ENCODE data around the gene SDC4.

Gene SDC4

DNA sequence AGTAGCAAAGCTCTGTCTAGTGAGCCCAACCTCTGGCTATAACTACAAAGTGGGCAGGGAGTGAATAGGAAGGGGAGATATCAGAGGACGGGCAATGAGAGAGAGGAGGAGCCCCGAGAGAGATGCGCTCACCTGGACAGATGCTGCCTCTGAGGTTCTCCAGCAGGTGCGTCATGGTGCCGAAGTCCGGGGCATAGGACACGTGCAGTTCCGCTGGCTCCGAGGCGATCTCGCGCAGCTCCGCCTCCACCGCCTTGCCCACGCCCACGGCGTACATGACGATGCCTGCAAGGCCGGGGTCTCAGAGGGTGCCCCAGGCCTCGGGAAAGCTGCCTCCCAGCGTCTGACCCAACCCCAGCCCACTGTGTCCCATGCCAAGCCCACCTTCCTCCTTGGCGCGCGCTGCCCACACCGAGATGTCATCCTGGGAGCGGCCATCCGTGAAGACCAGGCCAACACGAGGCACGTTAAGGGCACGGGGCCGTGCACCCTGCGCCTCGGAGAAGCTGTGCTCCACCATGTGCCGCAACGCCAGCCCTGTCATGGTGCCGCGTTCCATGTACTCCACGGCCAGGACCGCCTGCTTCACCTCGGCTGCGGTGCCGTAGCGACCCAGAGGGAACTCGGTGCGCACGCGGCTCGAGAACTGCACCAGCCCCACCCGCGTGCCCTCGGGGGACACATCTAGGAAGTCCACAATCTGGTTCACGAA lies 50.3 kb downstream of the SDC4 start:
- DNase-seq (ENCODE audit: low read depth, low spot score) = no peak

DNA sequence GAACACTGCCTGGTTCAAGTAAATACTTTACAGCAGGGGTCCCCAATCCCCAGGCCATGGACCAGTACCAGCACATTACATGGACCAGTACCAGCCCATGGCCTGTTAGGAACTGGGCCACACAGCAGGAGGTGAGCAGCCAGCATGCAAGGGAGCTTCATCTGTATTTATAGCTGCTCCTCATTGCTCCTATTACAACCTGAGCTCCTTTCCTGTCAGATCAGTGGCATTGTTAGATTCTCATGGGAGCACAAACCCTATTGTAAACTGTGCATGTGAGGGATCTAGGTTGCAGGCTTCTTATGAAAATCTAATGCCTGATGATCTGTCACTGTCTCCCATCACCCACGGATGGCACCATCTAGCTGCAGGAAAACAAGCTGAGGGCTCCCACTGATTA lies 53.6 kb downstream of the SDC4 start:
- DNase-seq (ENCODE audit: low read depth, low spot score) = no peak

- DNase-seq (ENCODE audit: low read depth, low spot score) = no peak
These were observed 54.2 kb downstream of the SDC4 start for GRCh38 chr20:45294003-45294368.

GRCh38 chr20:45293041-45294002 lies 54.9 kb downstream of the SDC4 start:
- DNase-seq (ENCODE audit: low read depth, low spot score) = peak; percentile 61

- no peak for DNase-seq (ENCODE audit: low read depth, low spot score)
These were observed 55.9 kb downstream of the SDC4 start for GRCh38 chr20:45292343-45292742.

DNA sequence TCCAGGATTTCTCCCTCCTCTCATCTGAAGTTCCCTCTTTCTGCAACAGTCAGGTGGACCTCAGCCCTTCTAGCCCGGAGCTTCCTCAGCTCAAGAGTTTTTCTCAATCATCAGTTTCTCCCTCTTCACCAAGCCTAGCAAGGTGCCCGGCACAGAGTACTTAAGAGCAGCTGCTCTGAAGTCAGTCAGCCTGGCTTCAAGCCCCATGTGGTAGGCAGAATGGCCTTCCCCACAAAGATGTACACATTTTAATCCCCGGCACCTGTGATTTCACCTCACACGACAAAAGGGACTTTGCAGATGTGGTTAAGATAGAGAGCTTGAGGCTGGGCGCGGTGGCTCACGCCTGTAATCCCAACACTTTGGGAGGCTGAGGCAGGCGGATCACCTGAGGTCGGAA lies 56.7 kb downstream of the SDC4 start:
- DNase-seq (ENCODE audit: low read depth, low spot score) = no peak

GRCh38 chr20:45290677-45291355 lies 57.4 kb downstream of the SDC4 start:
- no peak for DNase-seq (ENCODE audit: low read depth, low spot score)

GRCh38 chr20:45289942-45290676 lies 58.1 kb downstream of the SDC4 start:
- no peak for DNase-seq (ENCODE audit: low read depth, low spot score)

GRCh38 chr20:45288860-45289259 lies 59.4 kb downstream of the SDC4 start:
- no peak for DNase-seq (ENCODE audit: low read depth, low spot score)

DNA sequence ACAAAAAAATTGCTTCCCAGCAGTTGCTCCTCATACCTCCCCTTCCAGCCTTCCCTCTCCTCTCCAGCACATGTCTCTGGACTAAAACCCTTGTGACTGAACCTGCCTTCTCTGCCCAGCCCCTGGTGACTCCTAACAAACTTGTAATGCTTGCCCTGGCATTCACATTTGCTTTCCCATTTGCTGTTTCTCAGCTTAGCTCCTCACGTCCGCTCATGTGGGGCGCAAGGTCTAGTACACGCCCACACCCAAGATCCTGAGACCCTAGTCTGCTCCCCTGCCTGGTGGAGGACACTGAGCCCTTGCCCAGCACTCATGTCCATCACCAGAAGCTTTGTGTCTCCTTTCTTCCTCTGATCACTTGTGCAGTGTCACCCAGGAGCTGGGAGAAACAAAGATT lies 59.8 kb downstream of the SDC4 start:
- DNase-seq (ENCODE audit: low read depth, low spot score) = no peak

GRCh38 chr20:45283551-45284057 lies 64.6 kb downstream of the SDC4 start:
- DNase-seq (ENCODE audit: low read depth, low spot score) = no peak

- DNase-seq (ENCODE audit: low read depth, low spot score) = no peak
These were observed 65.3 kb downstream of the SDC4 start for GRCh38 chr20:45282700-45283550.

DNA sequence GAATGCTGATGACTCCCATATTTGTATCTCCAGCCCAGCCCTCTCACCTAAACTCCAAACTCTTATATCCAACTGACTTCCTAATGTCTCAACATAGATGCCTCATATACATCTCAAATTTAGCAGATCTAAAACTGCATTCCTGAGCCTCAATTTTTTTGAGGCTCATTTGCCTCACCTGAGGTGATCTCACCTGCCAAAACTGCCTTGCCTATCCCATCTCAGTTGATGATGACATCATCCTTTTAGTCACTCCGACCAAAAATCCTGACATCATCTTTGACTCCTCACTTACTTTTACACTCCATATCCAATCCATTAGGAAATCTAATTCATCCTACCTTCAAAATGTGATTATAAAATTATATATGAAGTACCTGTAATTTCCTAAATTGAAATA lies 68.2 kb downstream of the SDC4 start:
- no peak for DNase-seq (ENCODE audit: low read depth, low spot score)

- DNase-seq (ENCODE audit: low read depth, low spot score) = no peak
These were observed 72.9 kb downstream of the SDC4 start for GRCh38 chr20:45275338-45275737.
